Measurements from ENCODE around the gene ACSM3. TPM values are rescaled to one million over a fixed set of nuclear protein-coding genes. Genes with fewer than 3 reads are reported as not detected.

Gene ACSM3
- total RNA-seq, 1 donor, result 10.8 TPM

DNA sequence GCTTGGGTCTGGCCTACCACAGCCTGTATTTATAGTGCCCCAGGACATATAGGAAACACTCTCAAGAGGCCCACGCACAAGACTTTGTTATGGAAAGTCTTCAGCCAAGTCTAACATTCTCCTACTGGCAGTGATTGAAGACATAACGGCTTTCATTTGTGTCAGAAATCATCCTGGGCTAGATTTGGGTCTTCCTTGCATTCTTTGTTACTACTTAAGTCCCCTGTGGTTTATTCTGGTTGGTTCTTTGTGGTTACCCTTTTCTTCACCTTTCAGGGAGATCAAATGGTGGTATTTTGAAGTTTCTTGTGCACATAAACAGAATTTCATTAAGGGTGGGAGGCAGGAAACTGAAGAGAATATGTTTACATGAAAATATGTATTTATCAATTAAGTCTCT lies 80.2 kb downstream of the ACSM3 start:
- Histone ChIP-seq H3K9me3 (ENCODE audit: low read depth, low read length) (no peaks in the 10 kb centered on the region), H3K4me1 (ENCODE audit: insufficient read depth, low read length) (peaks cover 10% of the 10 kb centered on the region), H3K27me3 (ENCODE audit: insufficient read depth, low read length) (no peaks in the 10 kb centered on the region), H3K4me3 (ENCODE audit: low read length) (no peak overlapping the region)

DNA sequence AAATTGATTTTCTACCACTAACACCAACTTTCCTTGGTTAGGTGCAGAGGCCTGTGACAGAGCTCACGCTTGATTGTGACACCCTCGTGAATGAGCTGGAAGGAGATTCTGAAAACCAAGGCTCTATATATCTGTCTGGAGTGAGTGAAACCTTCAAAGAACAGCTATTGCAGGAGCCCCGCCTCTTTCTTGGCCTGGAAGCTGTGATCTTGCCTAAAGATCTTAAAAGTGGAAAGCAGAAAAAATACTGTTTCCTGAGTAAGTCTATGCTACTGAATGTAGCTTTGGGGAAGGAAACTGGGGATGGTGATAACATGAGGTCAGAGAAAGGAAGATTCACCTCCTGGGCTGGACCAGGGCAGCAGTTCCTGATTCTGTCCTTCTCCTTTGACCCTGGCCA lies 80.8 kb downstream of the ACSM3 start:
- H3K27me3 ChIP-seq (ENCODE audit: insufficient read depth, low read length), result no peaks in the 10 kb centered on the region
- no peaks in the 10 kb centered on the region for H3K9me3 ChIP-seq (ENCODE audit: low read depth, low read length)
- H3K4me1 ChIP-seq (ENCODE audit: insufficient read depth, low read length), result peaks cover 14% of the 10 kb centered on the region
- H3K4me3 ChIP-seq (ENCODE audit: low read length), result no peak overlapping the region

- Histone ChIP-seq H3K27me3 (ENCODE audit: insufficient read depth, low read length) (no peaks in the 10 kb centered on the region), H3K4me3 (ENCODE audit: low read length) (no peak overlapping the region), H3K4me1 (ENCODE audit: insufficient read depth, low read length) (peaks cover 19% of the 10 kb centered on the region), H3K9me3 (ENCODE audit: low read depth, low read length) (no peaks in the 10 kb centered on the region)
These were observed 82.2 kb downstream of the ACSM3 start for GRCh38 chr16:20846030-20846429.

DNA sequence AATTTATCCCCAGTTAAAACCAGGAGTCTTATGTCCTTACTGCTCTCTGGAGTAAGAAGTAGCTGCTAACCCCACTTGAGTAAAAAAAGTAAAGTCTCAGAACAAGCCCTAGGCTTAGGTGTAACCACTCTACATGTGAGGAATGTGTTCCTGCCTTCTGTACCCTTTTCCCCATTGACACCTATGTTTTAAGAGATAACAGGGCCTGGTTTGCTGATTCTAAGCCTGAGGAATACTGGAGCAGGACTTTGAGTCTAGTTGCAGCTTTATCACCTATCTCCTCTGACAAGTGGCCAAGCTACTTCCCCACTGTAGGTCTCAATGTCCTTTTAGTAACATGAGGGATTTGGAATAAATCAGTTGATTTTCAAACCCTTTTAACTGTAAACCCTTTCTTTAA lies 82.7 kb downstream of the ACSM3 start:
- Histone ChIP-seq H3K9me3 (ENCODE audit: low read depth, low read length) (no peaks in the 10 kb centered on the region), H3K4me3 (ENCODE audit: low read length) (no peak overlapping the region), H3K27me3 (ENCODE audit: insufficient read depth, low read length) (no peaks in the 10 kb centered on the region), H3K4me1 (ENCODE audit: insufficient read depth, low read length) (peaks cover 19% of the 10 kb centered on the region)

Other genes starting within 250 kb of the ACSM3 start
- not detected for gene ACSM2B, start 187.6 kb upstream of the ACSM3 start, total RNA-seq
- gene ACSM1, start 66.3 kb upstream of the ACSM3 start, total RNA-seq, result 0.10 TPM
- 132 TPM for gene THUMPD1, start 22.2 kb upstream of the ACSM3 start, total RNA-seq
- 0.84 TPM for gene ERI2, start 42.5 kb downstream of the ACSM3 start, total RNA-seq
- gene REXO5, start 42.5 kb downstream of the ACSM3 start, total RNA-seq, result 0.94 TPM
- gene DCUN1D3, start 136.3 kb downstream of the ACSM3 start, total RNA-seq, result 7.1 TPM
- 22.7 TPM for gene LYRM1, start 136.8 kb downstream of the ACSM3 start, total RNA-seq